HepG2 (cell line): ENCODE measurements around the gene ZFHX3. TPM values are rescaled to one million over a fixed set of nuclear protein-coding genes. Genes with fewer than 3 reads are reported as not detected.

Experiments used
- FOSL2 ChIP-seq: sonication (generic); formaldehyde crosslinking; IDR thresholded peaks from 2 replicates; pipeline ENCODE4 v1.4.0; 2020; ENCODE audit warnings: missing genetic modification reagents
- GABPB1 ChIP-seq: IDR thresholded peaks from 2 replicates; pipeline ENCODE4 v1.6.1; 2016; ENCODE audit warnings: mild to moderate bottlenecking, missing genetic modification reagents, moderate library complexity, missing compliant biosample characterization
- GTF2F1 ChIP-seq: fragments of 150-350 bp; IDR thresholded peaks from 2 replicates; pipeline ENCODE4 v1.6.1; 2014; ENCODE audit warnings: low read length
- HMGXB4 ChIP-seq, 2 experiments: sonication (generic) in 1 of 2; formaldehyde crosslinking in 1 of 2; IDR thresholded peaks; 2 replicates each; pipeline versions ENCODE4 v1.4.0 to v1.6.1; 2018 to 2020; ENCODE audit warnings: missing genetic modification reagents in 2 of 2, borderline replicate concordance in 1 of 2, low read depth in 1 of 2, mild to moderate bottlenecking in 1 of 2, missing biosample characterization in 1 of 2
- HNF4A ChIP-seq: sonication (generic); formaldehyde crosslinking; IDR thresholded peaks from 2 replicates; pipeline ENCODE4 v1.4.0; 2020; ENCODE audit warnings: missing genetic modification reagents
- KAT7 ChIP-seq: IDR thresholded peaks from 2 replicates; pipeline ENCODE4 v1.6.1; 2018; ENCODE audit warnings: borderline replicate concordance, missing compliant biosample characterization
- MAX ChIP-seq: IDR thresholded peaks from 2 replicates; pipeline ENCODE4 v1.6.1; 2012; ENCODE audit warnings: inconsistent platforms
- ONECUT2 ChIP-seq: sonication (generic); formaldehyde crosslinking; IDR thresholded peaks from 2 replicates; pipeline ENCODE4 v1.4.0; 2020; ENCODE audit warnings: missing genetic modification reagents
- PHF21A ChIP-seq: sonication (generic); formaldehyde crosslinking; IDR thresholded peaks from 2 replicates; pipeline ENCODE4 v1.5.0; 2020; ENCODE audit warnings: mild to moderate bottlenecking, missing genetic modification reagents
- RBFOX2 ChIP-seq: fragments of 200-400 bp; formaldehyde crosslinking; IDR thresholded peaks from 2 replicates; pipeline ENCODE4 v1.6.1; 2017; ENCODE audit warnings: low read depth, mild to moderate bottlenecking, low read length
- RFX3 ChIP-seq: IDR thresholded peaks from 2 replicates; pipeline ENCODE4 v1.6.1; 2016; ENCODE audit warnings: missing biosample characterization, missing genetic modification reagents
- SAP130 ChIP-seq: IDR thresholded peaks from 2 replicates; pipeline ENCODE4 v1.6.1; 2016; ENCODE audit warnings: low read depth
- SOX13 ChIP-seq, 3 experiments: fragments of 450-650 bp in 1 of 3; sonication (generic) in 1 of 3; formaldehyde crosslinking in 1 of 3; IDR thresholded peaks in 2 of 3; conservative IDR thresholded peaks in 1 of 3; 2 replicates each; pipeline versions ENCODE4 v1.5.0 to v1.6.1; 2016 to 2020; ENCODE audit warnings: antibody characterized with exemption in 1 of 3, mild to moderate bottlenecking in 1 of 3, missing compliant biosample characterization in 1 of 3, missing genetic modification reagents in 1 of 3, moderate library complexity in 1 of 3
- ZNF292 ChIP-seq: sonication (generic); formaldehyde crosslinking; IDR thresholded peaks from 2 replicates; pipeline ENCODE4 v1.8.1; 2022; ENCODE audit warnings: mild to moderate bottlenecking, low read depth, missing genetic modification reagents, borderline replicate concordance
- ZNF362 ChIP-seq: sonication (generic); formaldehyde crosslinking; IDR thresholded peaks from 2 replicates; pipeline ENCODE4 v1.4.0; 2020; ENCODE audit warnings: missing genetic modification reagents, mild to moderate bottlenecking, borderline replicate concordance
- ZNF414 ChIP-seq: sonication (generic); formaldehyde crosslinking; IDR thresholded peaks from 2 replicates; pipeline ENCODE4 v1.5.0; 2020; ENCODE audit warnings: missing genetic modification reagents
- ZNF550 ChIP-seq: sonication (generic); formaldehyde crosslinking; IDR thresholded peaks from 2 replicates; pipeline ENCODE4 v1.4.0; 2020; ENCODE audit warnings: mild to moderate bottlenecking, missing genetic modification reagents, borderline replicate concordance
- ZNF574 ChIP-seq: sonication (generic); formaldehyde crosslinking; IDR thresholded peaks from 2 replicates; pipeline ENCODE4 v1.4.0; 2020; ENCODE audit warnings: missing genetic modification reagents
- ZNF776 ChIP-seq: sonication (generic); formaldehyde crosslinking; IDR thresholded peaks from 2 replicates; pipeline ENCODE4 v1.4.0; 2020; ENCODE audit warnings: mild to moderate bottlenecking, missing genetic modification reagents
- ZNF878 ChIP-seq: sonication (generic); formaldehyde crosslinking; IDR thresholded peaks from 2 replicates; pipeline ENCODE4 v1.8.1; 2023; ENCODE audit warnings: mild to moderate bottlenecking, missing genetic modification reagents, moderate library complexity
- polyA plus RNA-seq, 8 experiments: library from polyadenylated mRNA; depleted of rRNA in 3 of 8; stranded (reverse) in 7 of 8; unstranded in 1 of 8; fragments of >200 nt; fragmentation: Illumina TruSeq in 4 of 8; extraction: Trizol in 4 of 8; gene quantifications; 2 replicates each; pipeline versions ENCODE4 v1.2.1 to v1.2.3, GENCODE V29; 2011 to 2016; ENCODE audit warnings: low read depth in 4 of 8, missing spikeins in 1 of 8, mixed read lengths in 1 of 8; ENCODE audit not compliant: insufficient read depth in 1 of 8
- total RNA-seq, 5 experiments: library from RNA; depleted of rRNA; stranded (reverse); fragments of >200 nt; fragmentation: Illumina TruSeq; extraction: Trizol; gene quantifications; 2 replicates each; pipeline ENCODE4 v1.2.3, GENCODE V29; 2016; ENCODE audit warnings: low read depth in 1 of 5

The ZFHX3 gene
- total and polyA plus RNA-seq, 2 of the 13 experiments (the other 11 are each of a cell fraction or from before 2014, with no cell fraction given), result 5.0 to 6.0 TPM

- TF ChIP-seq HMGXB4 (CRISPR knock-in tag; IDR thresholded peaks at IDR 0.05; ENCODE audit: borderline replicate concordance in 1 of 2, low read depth in 1 of 2) (0 out of 4 replicates have a peak, but pooled peaks of 1 of the 2 experiments have one; percentile 41), FOSL2 (CRISPR knock-in tag) (no peak), ZNF414 (no peak), GABPB1 (CRISPR knock-in tag) (peak; percentile 50; the same call in 1 of the 2 replicates), MAX (peak; percentile 1), HNF4A (no peak), KAT7 (CRISPR knock-in tag) (peak; percentile 62; the same call in 1 of the 2 replicates), ZNF292 (CRISPR knock-in tag) (no peak), ZNF550 (CRISPR knock-in tag) (no peak), SAP130 (CRISPR knock-in tag) (peak; percentile 31; the same call in 1 of the 2 replicates), PHF21A (0 out of 2 replicates have a peak, but pooled peaks have one; percentile 36), SOX13 (IDR thresholded peaks at IDR 0.05) (no peak), SOX13 (CRISPR knock-in tag; conservative IDR thresholded peaks at IDR 0.05 in 1 of 2, IDR thresholded peaks at IDR 0.05 in 1 of 2) (peak in 1 of 2 experiments; percentile 33; a peak in 1 of 4 replicates), RBFOX2 (0 out of 2 replicates have a peak, but pooled peaks have one; percentile 7), ZNF362 (peak; percentile 72), ZNF776 (no peak), RFX3 (no peak), ONECUT2 (CRISPR knock-in tag) (peak; percentile 40; the same call in 1 of the 2 replicates), GTF2F1 (no peak), ZNF878 (CRISPR knock-in tag) (0 out of 2 replicates have a peak, but pooled peaks have one; percentile 13), ZNF574 (CRISPR knock-in tag) (no peak)
Observed at GRCh38 chr16:73058616-73059409, 10.9 kb upstream of the ZFHX3 start (continued).
